Occipital lobe (tissue), 3 donors: Measurements from ENCODE around the gene FXYD7. TPM values are rescaled to one million over a fixed set of nuclear protein-coding genes. Genes with fewer than 3 reads are reported as not detected.

Experiments
- DNase-seq: peaks from one replicate; lab custom pipeline; 2025; lab: John Stamatoyannopoulos, UW
- small RNA-seq: library from RNA; depleted of rRNA; stranded (forward); fragments of <200 nt; gene quantifications from one replicate; pipeline ENCODE3, GENCODE V24; 2014
- total RNA-seq: library from RNA; depleted of rRNA; stranded (reverse); fragments of >200 nt; gene quantifications from one replicate; pipeline ENCODE4 v1.2.3, GENCODE V29; 2014

The FXYD7 gene
- total RNA-seq, 1 donor from 2014 or later, result 24.0 TPM

GRCh38 chr19:35199481-35199880 lies 56.4 kb downstream of the FXYD7 start:
- DNase-seq, result no peak

DNA sequence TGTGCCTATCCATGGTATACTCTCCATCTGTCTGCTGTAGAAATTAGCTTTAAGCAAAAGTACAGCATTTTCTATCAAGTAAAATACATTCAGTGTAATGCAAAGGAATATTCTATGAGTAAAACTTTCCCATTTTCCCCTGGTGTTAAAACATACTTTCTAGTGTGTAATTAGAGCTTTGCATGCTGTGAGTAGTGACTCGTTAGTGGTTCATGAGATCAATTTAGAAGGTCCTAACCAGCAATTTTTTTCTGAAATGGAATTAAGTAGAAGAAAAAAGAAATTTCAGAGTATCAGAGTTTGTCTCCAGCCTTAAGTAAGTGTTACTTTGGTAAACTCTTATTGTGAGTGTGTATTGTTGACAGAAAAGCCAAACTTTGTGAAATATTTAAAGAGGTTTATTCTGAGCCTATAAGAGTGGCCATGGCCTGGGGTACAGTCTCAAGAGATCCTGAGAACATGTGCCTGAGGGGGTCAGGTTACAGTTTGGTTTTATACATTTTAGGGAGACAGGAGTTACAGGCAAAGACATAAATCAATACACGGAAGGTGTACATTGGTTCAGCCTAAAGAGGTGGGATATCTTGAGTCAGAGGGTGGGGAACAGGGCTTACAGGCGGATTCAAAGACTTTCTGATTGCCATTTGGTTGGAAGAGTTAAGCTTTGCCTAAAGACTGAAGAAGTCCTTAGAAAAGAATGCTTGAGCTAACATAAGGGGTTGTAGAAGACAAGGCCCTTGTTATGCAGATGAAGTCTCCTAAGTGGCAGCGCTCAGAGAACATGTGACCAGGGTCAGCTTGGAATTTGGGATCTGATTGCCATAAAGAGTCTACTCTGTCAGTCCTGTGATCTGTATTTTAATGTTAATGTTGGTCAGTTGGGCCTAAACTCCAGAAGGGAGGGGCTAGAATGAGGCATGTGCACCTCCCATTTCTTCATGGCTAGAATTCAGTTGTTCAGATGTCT lies 60.0 kb downstream of the FXYD7 start:
- no peak for DNase-seq

Small RNAs within 50 kb of the gene (small RNA-seq; reads per million reads assigned to genes)
- gene AC020907.2, result not detected

Other genes with a start within 250 kb of the FXYD7 start
- gene ZNF30, start 216.4 kb upstream of the FXYD7 start, total RNA-seq, result 9.8 TPM
- gene ZNF792, start 179.0 kb upstream of the FXYD7 start, total RNA-seq, result 19.0 TPM
- gene GRAMD1A, start 142.9 kb upstream of the FXYD7 start, total RNA-seq, result 29.6 TPM
- gene SCN1B, start 112.8 kb upstream of the FXYD7 start, total RNA-seq, result 1.1 TPM
- gene HPN, start 101.5 kb upstream of the FXYD7 start, total RNA-seq, result not detected
- gene FXYD3, start 27.4 kb upstream of the FXYD7 start, total RNA-seq, result not detected
- gene LGI4, start 8.2 kb upstream of the FXYD7 start, total RNA-seq, result 14.2 TPM
- gene FXYD1, start 4.4 kb upstream of the FXYD7 start, total RNA-seq, result not detected
- not detected for gene FXYD5, start 11.5 kb downstream of the FXYD7 start, total RNA-seq
- gene FAM187B, start 85.5 kb downstream of the FXYD7 start, total RNA-seq, result not detected
- 3.1 TPM for gene LSR, start 105.7 kb downstream of the FXYD7 start, total RNA-seq
- 36.0 TPM for gene USF2, start 125.7 kb downstream of the FXYD7 start, total RNA-seq
- gene HAMP, start 139.3 kb downstream of the FXYD7 start, total RNA-seq, result not detected
- 0.47 TPM for gene MAG, start 148.9 kb downstream of the FXYD7 start, total RNA-seq
- not detected for gene CD22, start 185.9 kb downstream of the FXYD7 start, total RNA-seq
- gene FFAR1, start 204.6 kb downstream of the FXYD7 start, total RNA-seq, result not detected
- gene FFAR3, start 215.2 kb downstream of the FXYD7 start, total RNA-seq, result not detected
- not detected for gene GPR42, start 227.8 kb downstream of the FXYD7 start, total RNA-seq